ENCODE results near the gene ANKRD65.
"Not testable (repeated sequence)": the region's sequence is repeated elsewhere in the genome, so short reads cannot be mapped to it uniquely, and the experiment has no call there.

ANKRD65 gene

DNA sequence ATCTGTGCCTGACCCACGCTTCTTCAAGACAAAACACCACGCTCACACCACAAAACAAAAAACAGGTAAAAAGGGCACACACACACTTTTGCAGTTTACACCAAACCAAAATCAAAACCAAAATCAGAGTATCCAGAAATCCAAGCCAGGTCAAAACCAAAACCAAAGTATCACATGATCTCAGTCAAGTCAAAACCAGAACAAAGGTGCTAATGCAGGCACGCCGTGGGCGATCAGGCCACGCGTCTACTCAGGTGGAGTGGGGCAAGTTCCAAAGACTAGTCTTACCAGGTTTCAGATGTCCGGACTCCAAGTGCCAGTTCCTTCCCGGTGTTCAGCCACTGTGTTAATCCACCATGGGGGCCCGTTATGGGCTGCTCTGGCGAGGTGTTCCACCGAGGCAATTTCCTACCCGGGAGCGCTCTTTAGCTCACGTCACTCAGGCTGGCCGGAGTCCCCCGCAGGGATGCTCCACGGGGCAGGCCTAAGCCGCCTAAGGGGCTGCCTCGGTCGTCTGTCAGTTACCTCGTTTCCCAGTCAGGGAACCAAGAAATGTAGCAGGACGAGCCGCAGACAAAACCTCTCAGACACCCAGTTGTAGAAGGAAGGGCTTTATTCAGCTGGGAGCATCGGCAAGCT, 3.1 kb downstream of the ANKRD65 start:
- DNase-seq (ENCODE audit: low read depth, low spot score) = not testable (repeated sequence)

DNA sequence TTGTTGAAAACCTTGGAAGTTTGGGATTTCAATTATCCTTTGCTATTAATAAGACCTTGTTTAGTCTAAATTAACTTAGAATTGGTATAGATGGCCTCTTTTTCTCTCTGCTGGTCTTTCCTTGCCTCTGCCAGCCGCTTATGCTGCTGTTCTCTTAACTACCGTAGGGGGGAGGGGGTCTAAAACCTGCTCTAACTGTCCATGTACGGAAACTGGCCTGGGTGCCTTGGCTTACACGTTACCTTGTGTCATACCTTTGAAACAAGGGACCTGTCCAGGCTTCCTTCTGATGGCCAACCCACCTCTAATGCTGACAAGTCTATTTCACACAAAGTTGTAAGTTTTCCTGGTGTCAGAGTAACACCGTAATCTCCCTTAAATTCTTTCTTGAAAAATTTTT, 3.7 kb downstream of the ANKRD65 start:
- DNase-seq (ENCODE audit: low read depth, low spot score) = not testable (repeated sequence)

DNA sequence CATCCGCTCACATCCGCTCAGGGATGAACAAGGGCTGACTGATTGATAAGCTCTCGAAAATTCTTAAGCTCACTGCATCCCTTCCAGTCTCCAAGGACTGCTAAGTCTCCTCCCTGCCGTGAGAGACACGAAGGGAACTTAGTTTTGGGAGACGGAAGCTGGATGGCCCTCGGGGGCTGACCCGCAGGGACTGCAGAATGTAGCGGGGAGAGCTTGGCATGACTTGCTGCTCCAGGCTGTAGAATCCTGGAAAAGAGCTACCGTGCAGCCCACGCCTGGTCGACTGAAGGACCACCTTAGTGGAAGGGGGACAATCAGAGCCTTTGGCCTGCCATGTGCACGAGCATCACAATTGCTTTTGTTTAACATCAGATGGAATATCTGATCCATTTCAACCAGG, 5.3 kb downstream of the ANKRD65 start:
- DNase-seq (ENCODE audit: low read depth, low spot score) = no peak

DNA sequence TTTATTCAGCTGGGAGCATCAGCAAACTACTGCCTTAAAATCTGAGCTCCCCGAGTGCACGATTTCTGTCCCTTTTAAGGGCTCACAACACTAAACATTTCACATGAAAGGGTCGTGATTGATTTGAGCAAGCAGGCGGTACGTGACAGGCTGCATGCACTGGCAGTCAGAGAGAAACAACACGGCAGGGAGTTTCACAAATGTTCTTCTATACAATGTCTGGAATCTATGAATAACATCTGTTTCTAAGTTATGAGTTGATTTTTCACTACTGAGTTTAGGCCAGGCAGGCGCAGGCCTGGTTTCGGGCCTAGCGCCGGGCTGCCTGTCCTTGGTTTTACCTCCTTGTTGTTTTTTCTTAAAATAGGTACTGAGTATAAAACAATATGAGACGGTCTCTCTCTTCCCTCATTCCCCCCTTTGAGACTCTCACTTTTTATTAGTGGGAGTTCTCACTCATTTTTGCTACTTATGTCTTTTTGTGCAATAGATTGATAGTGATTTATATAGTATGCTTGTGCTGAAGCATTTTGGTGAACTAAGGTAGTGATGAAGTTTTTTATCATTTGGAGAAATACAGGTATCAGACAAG, 8.7 kb downstream of the ANKRD65 start:
- not testable (repeated sequence) for DNase-seq (ENCODE audit: low read depth, low spot score)

DNA sequence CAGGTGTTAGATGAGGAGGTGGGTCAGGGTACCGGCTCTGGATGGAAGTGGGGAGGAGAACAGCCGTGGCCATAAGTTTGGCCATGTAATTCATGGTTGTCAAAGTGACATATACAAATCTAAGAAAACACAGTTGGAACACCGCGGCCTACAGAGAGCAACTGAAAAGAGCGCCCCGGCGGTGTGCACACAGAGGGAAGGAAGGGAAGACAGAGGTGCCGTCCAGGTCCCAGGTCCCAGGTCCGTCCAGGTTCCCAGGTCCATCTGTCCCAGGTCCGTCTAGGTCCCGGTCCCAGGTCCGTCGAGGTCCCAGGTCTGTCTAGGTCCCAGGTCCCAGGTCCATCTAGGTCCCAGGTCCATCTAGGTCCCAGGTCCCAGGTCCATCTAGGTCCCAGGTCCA, 9.4 kb downstream of the ANKRD65 start:
- DNase-seq (ENCODE audit: low read depth, low spot score) = no peak

DNA sequence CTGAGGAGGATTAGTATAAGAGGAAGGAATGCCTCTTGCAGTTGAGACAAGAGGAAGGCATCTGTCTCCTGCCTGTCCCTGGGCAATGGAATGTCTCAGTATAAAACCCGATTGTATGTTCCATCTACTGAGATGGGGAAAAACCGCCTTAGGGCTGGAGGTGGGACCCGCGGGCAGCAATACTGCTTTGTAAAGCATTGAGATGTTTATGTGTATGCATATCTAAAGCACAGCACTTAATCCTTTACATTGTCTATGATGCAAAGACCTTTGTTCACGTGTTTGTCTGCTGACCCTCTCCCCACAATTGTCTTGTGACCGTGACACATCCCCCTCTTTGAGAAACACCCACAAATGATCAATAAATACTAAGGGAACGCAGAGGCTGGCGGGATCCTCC, 10.8 kb downstream of the ANKRD65 start:
- not testable (repeated sequence) for DNase-seq (ENCODE audit: low read depth, low spot score)

DNA sequence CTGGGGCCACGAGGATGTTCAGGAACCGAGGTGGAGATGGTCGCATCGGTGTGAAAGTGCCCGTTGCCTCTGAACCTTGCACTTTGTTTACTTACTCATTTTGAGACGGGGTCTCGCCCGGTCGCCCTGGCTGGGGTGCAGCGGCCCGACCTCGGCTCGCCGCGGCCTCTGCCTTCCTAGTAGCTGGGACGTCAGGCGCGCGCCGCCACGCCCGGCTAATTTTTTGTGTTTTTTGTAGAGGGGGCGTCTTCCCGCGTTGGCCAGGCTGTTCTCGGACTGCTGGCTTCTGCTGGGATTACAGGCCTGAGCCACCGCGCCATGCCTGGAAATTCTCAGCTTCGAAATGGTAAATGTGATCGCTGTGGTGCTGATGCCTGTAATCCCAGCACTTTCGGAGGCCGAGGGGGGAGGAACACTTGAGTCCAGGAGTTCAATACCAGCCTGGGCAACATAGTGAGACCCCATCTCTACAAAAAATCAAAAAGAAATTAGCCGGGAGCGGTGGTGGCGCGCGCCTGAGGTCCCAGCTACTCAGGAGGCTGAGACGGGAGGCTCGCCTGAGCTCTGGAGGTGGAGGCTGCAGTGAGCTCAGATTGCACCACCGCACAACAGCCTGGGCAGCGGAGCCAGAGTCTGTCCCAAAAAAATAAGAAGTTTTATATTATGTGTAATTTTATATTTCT, 13.3 kb downstream of the ANKRD65 start:
- no peak for DNase-seq (ENCODE audit: low read depth, low spot score)

DNA sequence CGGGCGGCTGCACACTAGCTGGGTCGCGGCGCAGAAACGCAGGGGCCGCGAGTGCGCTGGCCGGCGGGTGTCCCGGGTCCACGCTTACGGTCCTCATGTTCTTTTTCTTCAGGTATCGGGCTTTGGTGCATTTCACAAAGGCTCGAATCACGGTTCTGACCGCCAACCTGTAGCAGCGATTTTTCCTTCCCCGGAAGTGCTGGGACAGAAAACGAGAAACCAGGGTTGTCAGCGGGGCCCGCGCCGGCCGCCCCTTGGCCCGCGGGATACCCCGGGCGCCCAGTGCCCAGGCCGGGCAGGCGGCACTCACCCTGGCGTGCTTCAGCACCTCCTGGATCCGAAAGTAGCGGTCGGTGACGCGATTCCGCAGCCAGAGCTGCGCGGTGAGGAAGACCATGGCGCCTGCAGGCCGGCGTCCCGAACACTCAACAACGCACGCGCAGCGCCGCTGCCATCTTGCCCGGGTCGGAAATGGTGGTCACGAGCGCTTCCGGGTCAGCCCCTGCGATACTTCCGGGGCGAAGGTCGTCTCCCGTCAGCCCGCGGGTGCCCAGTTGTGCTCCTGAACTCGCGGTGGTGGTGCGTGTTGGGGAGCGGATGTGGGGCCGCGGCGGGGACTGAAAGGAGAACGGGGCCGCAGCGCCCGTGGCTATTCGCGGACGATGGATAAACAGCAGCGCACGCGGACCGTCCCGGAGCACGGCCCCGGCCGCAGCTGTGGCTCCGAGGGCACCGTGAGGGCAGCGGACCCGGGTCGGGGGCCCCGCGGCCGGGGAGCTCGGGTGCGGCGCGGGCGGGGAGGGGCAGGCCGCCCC, 14.0 kb downstream of the ANKRD65 start, which contains the start of gene MRPL20:
Gene MRPL20, minus strand, starts transcription at position 473 of the 815 bp plus-strand sequence. Its CDS starts 76 bp downstream, at position 397.
- peak; percentile 61 for DNase-seq (ENCODE audit: low read depth, low spot score)

DNA sequence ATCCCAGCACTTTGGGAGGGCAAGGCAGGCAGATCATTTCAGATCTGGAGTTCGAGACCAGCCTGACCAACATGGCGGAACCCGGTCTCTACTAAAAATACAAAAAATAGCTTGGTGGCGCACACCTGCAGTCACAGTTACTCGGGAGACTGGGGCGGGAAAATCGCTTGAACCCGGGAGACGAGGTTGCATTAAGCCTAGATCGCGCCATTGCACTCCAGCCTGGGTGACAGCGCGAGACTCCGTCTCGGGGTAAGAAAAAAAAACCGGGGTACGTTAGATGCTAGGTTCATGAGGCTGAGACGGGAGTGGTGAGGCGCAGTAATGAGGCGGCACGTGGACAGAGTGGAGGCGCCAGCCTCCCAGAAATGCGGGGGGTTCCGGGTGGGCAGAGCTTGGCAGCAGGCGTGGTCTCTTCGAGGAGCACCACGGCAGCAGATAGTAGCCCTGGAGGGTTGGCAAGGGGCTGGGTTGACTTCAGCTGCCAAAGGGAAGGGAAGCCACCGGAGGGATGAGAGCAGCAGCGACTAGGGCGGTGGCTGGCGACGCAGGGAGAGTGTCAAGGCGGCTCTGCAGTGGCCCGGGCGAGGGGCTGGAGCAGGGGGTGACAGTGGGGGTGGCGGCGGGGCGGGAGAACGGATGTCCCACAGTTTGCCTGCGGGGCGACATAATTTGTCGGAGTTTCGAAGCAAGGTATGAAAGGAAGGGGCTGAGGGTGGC, 14.8 kb downstream of the ANKRD65 start:
- no peak for DNase-seq (ENCODE audit: low read depth, low spot score)

DNA sequence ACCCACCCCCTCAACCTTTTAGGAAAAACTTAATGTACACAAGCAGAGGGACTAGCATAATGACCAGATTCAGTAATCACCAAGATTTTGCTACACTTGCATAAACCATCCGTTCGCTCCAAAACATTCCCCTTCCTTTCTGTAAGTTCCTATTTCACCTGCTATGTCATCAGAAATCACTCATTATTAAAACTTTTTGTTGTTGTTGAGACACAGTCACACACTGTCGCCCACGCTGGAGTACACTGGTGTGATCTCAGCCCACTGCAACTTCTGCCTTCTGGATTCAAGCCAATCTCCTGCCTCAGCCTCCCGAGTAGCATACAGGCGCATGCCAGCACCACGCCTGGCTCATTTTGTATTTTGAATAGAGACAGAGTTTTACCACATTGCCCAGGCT, 17.4 kb downstream of the ANKRD65 start:
- no peak for DNase-seq (ENCODE audit: low read depth, low spot score)

DNA sequence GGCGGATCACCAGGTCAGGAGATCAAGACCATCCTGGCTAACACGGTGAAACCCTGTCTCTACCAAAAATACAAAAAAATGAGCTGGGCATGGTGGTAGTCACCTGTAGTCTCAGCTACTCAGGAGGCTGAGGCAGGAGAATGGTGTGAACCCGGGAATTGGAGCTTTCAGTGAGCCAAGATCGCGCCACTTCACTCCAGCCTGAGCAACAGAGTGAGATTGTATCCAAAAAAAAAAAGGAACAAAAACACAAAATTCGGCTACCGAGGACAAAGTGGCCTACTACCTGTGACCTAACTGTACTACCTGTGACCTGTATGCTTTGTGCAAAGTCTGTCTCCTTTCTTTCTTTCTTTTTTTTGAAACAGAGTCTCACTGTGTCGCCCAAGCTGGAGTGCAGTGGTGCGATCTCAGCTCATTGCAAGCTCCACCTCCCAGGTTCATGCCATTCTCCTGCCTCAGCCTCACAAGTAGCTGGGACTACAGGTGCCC, 18.1 kb downstream of the ANKRD65 start:
- not testable (repeated sequence) for DNase-seq (ENCODE audit: low read depth, low spot score)

DNA sequence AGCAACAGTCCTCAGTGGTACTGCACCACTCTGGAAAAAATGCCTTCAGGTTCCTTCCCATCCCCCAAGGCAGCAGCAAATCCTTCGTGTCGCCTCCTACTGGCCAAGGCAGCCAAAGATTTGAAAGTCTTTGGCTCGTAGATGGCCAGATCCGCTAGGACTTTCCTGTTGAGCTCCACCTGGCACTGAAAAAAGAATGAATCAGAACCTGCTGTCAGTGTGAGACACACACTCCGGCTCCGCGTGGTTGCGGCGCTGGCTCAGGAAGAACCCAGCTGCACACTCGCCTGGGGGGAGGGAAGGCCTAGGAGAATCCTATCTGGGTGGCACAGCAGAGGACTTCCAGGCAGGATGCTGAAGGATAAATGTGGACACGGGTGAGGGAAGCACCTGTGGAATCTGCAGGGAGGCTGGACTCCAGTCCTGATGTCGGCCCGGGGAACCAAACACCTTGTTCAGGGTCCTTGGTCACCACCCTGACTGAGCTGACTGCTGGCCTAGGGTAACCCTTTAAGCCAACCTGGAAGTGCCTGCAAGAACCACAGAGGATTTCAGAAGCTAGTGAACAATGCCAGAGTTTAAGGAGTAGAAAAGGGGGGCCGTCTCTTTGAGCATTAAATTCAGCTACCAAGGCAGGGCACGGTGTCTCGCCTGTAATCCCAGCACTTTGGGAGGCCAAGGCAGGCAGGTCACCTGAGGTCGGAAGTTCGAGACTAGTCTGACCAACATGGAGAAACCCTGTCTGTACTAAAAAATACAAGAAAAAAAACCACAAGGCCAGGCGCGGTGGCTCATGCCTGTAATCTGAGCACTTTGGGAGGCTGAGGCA, 18.8 kb downstream of the ANKRD65 start:
- DNase-seq (ENCODE audit: low read depth, low spot score) = no peak

DNA sequence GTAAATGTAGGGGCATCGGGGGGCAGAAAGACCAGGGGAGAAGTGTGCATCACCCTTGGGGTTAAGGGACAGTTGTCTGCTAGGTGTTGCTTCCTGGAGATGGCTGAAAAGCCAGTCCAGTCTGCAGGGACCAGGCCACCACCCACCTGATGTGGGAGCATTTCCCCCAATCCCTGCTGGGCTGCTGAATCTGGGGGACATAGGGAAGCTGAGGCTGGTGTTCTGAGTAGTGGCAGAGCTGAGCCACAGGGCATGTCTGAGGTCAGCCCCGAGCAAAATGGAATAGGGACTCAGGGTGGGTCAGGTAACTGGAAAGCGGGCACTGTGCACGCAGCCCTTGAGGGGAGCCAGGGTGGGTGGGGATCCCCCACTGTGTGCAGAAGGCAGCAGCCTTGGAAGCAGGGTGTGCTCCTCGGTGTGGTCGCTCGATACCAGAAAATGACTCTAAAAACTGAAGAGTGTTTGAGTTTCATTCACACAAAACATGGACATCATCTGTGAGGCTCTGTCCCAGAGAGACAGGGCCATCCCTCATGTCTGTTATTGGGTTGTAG, 19.5 kb downstream of the ANKRD65 start:
- DNase-seq (ENCODE audit: low read depth, low spot score) = no peak

DNA sequence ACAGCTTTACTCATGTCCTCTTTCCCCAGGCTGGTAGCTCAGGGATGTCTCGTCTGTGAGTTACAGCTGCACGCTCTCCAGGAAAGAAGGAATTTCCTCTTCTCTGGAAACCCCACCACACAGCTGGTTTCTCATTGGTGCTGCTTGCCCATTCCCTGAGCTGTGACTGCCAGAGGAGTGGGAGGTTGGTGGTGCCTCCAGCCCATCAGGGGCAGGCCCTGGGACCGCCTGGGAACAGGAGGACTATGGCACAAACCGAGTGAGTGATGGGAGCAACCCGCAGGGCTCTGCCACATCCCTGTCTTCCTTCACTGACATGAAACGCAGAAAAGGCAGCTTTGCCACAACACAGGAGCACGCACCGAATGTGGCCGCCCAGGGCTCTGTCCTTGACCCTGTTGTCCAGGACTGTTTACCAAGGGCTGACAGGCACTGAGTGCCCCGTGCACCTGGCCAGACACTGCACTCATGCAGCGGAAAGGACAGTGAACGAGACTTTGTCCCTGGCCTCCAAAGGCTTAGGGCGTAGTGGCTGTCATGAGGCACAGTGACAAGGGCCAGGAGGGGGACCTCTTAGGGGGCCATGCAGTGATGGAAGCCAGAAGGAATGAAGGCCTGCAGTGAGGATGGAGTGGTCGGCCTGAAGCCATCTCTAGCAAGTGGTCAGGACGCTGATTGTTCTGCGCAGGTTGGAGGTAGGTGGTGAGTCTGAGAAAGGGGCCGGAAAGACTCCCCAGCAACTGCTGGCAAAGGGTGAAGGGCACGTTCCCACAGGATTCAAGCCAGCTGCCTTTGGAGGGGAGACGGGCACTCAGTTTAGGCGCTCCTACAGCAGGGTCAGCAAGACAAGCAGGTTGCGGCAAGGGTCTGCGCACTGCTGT, 20.3 kb downstream of the ANKRD65 start:
- no peak for DNase-seq (ENCODE audit: low read depth, low spot score)

DNA sequence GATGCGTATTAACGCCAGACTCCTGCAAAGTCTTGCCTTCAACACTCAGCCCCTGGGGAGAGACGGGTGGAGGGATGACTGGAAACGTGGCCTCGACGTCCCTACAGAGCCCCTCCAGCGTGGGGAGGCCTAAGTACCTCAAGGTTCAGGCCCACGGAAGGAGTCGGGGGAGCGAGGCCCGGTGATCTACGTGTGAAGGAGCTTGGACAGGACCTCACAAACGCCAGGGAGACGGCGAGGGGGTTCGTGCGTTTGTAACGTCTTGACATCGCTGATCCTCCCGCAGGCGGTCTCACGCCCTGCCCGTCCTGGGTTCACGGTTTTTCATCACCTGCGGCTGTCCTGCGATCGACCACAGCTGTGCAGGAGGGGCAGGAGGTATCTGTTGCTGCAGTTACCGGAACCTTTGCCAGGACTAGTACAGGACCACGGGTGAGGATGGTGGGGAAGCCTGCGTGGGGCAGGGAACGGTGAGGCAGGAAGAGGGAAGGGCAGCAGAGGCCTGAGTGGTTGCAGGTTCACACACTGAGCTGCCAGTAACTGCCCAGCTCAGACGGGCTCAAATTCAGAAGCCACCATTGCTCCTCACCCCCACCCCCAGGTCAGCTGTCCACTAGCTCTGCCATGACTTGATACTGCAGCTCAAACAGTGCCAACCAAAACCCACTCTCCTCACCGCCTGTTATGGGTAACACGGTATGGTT, 21.1 kb downstream of the ANKRD65 start:
- DNase-seq (ENCODE audit: low read depth, low spot score) = no peak

DNA sequence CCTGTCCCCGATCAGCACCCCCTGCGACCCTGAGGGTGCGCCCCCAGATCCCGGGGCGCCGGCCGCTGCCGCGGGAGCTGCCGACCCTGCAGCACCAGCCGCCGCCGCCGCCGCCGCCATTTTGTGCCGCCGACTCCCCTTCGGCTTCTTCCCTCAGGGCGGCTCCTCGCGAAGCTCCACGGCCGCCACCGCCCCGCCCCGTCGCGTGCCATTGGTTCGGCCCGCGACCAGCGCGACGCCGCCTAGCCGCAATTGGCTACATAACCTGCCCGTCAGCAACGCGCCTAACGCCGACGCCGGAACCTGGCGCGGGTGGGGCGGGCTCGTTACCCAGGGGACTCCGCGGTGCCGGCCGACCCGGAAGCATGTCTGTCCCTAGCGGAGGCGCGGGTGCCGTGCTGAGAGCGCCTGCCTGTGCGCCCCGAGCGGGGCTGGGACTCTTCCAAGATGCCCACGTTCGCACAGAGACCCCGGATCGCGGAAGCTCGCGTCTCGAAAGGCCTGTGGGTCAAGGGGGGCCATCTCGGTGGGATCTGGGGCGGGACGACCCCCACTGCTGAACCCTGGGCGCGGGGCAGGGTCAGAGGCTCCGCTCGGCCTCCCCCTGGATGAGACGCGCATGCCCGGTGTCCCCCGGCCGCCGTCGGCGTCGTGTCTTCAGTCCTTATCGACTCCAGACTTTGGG, 21.7 kb downstream of the ANKRD65 start, which contains the start of gene CCNL2:
Gene CCNL2, minus strand, starts transcription at position 149 of the 685 bp plus-strand sequence. Its CDS starts 29 bp downstream, at position 120.
- peak; percentile 97 for DNase-seq (ENCODE audit: low read depth, low spot score)

DNA sequence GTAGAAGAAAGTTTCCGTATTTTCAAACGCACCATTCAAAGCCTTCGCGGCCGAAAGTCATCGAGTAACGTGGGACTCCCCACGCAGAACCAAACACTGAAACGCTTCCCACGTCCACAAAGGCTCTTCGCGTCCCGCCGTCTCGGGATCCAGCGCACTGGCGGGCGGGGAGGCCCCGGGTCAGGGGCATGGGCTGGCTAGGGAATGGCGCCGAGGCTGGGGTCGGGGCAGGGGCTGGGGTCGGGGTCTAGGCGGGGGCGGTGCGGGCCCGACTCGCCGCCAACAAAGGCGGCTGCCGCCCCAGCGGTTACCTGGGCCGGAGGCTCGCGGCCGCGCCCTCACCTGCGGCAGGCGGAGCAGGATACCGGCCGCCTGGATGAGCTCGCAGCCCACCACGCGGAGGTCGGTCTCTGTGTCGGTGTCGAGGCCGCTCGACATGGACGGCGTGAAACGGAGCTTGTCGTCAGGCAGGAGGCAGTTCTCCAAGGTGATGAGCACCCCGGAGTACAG, 22.3 kb downstream of the ANKRD65 start:
- DNase-seq (ENCODE audit: low read depth, low spot score) = no peak
